GM21737 (cell line): ENCODE measurements around the gene EVX1.

ENCODE experiments used
- ATAC-seq: cut with Tn5 transposase; IDR thresholded peaks from one replicate; pipeline ENCODE4 v1.9.1; 2021; ENCODE audit warnings: mild to moderate bottlenecking, moderate library complexity; ENCODE audit not compliant: unreplicated experiment

Gene EVX1

DNA sequence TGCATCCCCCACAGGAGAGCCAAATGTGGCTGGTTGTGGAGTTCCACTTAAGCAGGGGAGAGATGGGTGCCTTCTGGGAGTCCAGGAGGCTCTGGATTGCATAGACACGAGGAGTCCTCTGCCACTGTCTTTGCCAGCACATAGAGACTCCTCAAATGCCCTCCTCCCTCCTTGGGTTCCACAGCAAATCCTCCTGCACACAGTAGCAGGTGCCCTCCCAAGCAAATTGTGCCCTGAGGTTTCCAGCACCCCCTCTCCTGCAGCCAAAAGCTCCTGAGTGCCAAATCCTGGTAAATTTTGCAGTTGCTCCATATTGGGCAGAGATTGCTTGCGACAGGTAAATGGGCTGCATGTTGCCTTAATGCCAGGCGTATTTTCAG lies 5.8 kb downstream of the EVX1 start:
- ATAC-seq, result no peak

DNA sequence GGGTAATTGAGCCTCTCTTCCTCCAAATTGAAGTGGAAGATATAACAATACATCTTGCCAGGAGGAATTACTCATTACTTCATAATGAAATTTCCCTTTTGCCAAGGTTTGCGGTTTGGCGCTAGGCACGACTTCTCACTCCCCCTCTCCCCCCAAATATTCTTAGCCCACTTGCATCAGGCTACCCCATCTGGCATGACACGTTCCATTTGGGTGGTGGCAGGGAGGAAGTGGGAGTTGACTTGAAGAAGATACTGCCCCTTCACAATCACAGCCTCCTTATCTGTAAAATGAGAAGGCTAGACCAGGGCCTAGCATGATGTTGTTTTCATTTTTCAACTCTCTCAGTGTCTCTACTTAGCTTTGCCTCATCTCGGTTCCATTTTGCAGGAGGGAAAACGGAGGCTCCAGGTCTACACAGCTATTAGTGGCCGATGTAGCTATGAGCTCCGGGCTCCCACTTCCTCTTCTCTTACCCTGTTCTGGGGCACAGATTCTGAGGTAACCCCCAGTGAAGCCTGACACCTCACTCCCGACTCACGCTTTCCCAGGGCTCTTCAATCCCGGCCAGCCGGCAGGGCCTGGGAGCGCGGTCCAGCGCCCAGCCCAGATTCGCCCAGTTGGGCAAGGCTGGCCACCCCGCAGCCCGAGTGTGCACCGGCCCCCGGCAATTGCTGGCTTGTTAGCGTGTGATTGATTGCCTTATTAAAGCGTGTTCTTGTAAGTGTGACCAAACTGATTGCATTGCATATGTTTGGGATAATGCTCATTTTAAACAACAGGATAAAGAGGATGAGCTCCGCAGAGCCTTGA lies 6.5 kb downstream of the EVX1 start:
- no peak for ATAC-seq

DNA sequence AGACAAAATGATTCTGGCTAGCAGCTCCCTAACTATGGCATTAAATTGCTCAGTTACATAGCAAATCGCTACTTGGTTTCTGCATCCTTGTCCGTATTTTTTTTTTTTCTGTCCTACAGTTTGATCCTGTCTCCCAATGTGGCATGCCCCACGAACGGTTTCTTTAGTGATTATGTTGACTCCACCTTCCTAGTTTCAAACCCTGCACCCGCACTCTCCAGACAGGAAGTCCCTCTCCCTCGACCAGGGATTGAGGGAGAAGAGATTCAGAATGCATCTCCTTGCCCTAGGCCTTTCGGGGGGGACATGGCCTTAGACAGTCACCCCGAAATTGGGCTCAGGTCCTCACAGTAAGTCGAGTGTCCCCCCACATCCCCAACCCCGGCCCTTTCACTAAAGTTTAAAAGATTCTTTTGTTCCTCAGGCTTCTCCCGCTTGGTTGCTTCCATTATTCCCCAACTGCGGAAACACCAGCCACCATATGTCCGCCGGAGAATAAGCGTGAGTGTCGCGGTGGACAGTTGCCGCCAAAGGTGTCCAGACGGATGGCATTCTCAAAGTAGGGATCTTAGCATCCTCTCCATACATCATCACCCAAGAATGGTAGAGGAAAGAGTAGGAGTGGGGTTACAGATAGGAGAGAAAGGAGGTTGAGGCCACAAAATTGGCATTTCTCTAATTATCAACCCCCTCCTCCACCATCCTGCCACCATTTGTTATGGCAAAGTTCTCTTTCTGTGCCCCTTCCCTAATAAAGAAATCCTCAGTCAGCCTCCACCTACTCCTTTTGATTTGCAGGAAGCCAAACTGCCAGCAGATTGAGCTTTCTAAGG lies 7.3 kb downstream of the EVX1 start:
- ATAC-seq, result no peak

DNA sequence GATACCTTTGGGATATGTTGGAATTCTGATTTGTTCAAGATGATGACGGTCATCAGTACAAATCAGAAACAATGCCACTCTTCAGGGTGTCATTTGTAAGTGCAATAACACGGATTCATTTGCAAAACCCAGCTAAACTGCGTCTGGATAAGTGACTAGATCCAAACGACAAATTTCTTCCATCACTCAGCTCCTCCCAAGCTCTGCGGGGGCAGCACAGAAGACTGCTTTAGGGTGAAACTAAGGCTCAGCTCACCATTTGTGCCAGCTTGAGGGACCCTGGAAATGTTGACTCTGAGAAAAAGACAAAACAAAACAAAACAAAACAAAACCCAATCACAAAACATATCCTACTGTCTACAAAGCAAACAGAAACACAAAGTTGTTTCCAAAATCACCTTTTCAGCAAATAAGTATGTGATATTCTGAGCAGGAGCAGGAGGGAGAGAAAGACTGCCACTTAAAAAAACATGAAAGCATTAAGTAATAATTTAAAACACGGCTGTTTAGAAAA lies 8.0 kb downstream of the EVX1 start:
- ATAC-seq, result no peak

DNA sequence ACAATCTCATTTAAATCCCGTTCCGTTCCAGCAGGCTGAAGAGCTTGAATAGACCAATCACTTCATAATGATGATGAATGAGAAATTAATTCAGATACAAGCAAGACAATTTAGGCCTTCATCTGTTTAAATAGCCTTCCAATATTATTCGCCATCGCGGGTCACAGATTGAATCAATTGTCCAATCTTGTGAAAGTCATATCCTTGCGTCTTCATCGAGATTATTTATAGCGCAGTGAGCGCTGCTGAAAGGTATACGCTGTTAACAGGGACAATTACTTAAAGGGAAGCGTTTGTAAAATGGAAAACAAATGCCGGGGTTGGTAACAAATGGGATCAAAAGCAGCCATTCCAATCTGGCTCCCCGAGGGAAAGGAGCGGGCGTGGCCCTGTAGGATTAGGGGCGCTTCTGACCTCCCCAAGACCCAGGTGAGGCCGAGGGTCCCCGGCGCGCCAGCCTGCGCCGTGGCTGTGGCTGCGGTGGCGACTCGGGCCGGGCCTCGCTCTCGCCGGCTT lies 8.6 kb downstream of the EVX1 start:
- ATAC-seq, result no peak

DNA sequence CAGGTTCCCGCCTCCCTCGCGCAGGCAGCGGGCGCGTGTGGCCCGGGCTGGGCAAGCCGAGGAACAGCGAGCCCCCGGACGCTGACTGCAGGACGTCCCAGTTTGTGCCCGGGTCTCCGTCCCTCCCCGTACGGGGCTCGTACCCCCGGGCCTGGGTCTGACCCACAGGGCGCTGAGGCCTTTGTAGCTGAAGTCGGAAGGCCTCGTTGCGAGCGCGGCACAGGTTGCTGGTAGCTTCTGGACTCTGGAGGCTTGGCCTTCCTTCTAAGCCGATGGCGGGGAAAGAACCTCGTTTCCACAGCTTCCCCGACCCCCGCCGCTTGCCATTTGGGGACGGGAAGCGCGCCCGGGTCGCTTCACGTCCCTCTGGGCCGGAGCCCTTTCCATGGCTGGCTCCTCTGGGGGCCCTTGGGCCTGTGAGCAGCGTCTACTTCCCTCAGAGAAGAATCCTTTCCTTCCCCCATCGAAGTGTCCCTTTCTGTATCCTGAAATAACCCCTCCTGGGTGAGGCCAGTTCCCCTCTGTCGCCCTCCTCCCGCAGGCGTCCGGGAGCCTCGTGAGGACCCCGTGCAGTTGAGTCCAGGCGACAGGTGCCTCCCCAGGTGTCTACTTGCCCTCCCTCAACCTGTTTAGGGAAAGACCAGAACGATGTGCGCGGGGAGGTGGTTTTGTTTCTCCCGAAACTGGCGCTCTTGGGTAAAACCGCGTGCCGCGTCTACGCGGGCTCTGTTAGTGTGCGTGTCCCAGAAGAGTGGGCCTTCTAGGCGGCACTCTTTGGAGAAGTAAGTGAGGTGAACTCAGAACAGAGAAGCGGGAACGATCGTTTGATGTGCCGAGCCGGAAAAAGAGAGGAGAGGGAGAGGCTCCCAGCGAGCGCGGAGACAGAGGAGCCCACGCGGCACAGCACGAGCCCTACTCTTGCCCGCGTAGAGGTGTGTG lies 9.3 kb downstream of the EVX1 start:
- no peak for ATAC-seq

DNA sequence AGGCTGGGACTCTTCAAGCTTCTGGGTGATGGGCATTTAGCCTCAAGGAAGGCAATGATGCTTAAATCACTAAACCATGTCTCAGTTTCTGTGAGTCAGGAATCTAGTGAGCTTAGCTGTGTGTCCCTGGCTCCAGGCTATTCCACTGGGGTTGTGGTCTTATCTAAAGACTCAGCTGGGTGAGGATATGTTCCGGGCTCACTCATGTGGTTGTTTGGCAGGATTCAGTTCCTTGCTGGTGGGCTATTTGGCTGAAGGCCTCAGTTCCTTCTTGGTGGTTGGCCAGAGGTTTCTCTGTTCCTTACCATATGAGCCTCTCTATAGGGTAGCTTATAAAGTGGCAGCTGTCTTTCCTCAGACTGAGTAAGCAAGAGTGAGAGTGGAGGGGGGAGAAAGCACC lies 12.0 kb downstream of the EVX1 start:
- no peak for ATAC-seq

DNA sequence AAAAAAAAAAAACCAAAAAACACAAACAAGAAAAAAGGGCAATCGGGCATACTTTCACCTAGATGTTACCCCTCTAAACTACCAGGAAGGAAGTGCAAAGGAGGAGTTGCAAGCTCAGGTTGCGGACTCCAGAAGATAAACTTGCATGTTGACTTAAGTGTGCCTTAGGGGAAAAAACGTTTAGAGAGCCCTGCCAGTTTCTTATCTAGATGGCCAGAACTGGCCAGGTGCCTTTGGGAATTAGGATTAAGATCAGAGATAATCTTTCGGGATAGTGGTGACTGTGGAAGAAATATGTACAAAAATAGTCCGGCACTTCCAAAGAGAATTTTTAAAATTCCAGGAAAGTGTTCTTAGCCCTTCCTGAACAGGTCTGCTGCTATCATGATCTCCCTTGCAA lies 17.6 kb downstream of the EVX1 start:
- ATAC-seq, result no peak

DNA sequence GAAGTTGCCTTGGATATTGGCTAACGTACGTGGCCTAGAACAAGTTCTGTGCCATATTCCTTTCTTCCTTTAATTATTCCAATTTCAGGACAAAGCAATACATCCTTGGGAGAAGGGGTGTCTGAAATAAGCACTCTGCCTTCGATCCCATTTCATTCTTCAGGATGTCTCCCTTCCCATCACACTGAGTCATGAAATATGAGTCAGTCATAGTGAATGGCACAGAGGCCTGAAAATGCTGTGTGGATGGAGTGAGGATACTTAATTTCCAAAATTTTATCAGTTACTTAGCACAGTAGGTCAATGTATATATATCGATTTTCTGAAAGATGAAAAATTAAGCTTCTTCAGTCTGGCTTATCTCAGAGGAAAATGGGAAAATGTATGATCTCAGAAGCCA lies 19.5 kb downstream of the EVX1 start:
- no peak for ATAC-seq

DNA sequence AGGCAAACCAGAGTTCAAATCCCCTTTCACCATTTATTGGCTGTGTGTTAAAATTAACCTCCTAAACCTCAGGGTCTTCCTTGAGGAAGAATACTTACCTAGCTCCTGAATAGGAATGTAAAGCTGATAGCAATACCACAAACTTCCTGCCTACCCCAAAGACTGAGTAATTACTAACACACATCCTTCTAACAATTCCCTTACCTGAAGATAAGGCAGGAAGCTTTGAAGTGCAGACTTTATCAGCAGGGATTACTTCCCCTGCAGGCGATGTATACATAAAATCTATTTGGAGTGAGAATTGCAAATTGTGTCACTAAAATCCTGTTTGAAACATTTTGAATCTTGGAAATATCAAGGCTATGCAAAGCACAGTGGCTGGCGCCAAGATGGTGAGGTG lies 21.2 kb downstream of the EVX1 start:
- no peak for ATAC-seq

DNA sequence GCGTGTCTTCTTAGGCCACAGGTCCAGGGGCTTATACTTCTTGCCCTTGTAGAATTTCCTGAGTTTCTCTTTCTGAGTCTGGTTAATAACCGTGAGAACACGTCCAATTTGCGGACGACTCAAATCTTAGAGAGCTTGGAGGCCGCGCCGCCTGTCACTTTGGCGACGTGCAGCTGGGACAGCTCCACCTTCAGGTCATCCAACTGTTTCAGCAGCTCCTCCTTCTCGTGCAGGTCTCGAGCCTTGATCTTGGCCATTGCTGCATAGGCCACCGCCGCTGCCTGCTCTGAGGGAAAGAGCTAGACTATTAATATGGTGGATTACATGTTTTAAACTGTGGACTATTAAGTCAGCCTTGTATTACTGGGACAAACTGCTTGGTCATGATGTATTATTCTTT lies 26.9 kb downstream of the EVX1 start:
- ATAC-seq, result no peak

DNA sequence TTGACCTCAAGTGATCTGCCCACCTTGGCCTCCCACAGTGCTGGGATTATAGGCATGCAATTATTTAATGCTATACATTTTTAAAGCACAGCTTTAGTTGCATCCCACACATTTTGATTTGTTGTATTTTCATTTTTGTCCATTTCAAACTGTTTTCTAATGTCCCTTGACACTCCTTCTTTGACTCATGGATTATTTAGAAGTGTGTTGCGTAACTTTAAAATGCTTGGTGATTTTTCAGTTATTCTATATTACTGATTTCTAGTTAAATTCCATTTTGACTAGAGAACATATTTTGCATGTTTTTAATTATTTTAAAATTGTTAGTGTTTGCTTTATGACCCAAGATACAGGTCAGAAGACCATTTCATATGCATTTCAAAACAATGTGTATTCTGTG lies 28.8 kb downstream of the EVX1 start:
- ATAC-seq, result no peak

DNA sequence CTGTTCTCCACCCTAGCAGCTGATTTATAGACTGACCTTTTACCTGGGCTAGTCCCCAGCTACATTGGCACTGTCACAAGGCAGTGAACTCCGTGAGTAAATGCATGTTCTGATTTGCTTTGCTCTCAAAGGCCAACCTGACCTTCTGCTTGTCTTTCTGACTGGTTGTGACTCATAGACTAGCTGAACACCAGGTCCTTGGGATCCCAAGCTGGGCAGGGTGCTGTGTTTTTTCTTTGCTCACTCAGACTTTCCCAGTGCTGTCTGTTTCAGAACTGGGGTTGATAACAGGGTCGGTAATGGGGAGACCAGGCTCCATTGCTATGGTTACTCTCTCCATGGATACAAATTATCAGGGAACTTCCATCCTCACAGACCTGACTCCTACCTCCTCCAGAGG lies 35.0 kb downstream of the EVX1 start:
- no peak for ATAC-seq

DNA sequence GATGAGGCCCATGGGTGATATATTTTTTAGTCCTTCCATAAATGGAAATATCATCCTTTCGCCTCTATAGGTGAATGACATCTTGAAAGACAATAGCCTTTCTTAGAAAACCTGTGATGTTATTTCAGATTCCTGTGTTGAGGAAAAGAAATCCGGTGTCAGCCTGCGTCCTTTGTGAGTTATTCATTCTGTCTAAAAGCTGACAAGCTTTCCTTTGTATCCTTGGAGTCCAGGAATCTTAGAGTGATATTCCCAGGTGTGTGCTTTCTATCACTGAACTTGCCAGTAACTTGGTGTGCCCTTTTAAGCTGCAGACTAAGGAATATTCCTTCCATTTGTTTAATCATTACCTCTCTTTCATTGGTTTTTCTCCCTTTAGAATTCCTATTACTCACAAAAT lies 41.0 kb downstream of the EVX1 start:
- ATAC-seq, result no peak

DNA sequence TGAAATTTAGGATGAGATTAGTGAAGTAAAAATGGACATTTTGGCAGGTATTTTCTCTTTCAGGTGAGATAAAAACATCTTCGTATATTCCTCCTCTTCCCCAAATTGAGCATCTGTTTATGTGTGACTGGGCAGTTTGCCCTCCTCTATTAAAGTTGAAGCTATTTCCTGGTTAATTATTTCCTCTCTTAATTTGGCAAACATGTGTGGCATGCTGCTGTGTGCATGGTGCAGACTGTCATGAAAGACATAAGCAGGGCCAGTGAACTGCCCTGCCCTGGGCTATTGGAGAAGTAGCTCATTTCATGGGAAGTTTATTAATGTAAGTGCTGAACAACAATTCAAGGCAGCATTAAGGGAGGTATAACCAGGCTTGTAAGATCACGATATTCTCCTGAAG lies 52.6 kb downstream of the EVX1 start:
- ATAC-seq, result no peak

DNA sequence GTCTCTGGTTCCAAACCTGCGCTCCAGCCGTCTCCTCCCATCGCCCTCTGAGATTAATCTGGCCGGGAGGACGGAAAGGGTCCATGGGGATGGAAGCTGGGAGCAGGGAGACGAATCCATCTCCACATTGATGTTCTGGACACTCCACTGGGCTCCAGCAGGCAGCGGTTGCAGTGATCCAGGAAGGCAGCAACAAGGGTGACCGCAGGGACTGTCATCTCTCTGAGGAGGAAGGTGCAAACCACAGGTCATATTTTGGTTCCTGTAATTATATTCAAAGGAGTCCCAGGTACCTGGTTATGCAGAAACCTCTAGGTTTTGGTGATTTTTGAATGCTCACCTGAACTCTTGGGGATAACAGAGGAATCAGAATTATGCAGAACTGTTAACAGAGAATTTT lies 54.8 kb downstream of the EVX1 start:
- ATAC-seq, result no peak
